ENCODE results near the gene ETV6. TPM values are rescaled to one million over a fixed set of nuclear protein-coding genes. Genes with fewer than 3 reads are reported as not detected.

ETV6 gene
- total RNA-seq, 1 donor from 2014 or later = 11.9 TPM

DNA sequence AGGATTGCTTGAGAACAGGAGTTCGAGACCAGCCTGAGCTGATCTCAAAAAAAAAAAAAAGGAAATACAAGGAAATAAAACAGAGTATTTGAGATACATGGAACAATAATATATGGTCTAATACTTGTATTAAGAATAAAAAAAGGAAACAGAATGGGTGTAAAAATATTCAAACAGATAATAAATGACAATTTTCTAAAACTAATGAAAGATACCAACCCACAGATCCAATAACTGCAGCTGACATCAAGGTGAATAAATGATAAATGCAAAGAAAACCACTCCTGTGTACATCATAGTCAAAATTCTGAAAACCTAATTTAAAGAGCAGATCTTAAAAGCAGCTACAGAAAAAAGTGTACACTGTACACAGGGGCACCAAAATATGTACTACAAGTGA lies 4.1 kb upstream of the ETV6 start:
- DNase-seq = no peak

DNA sequence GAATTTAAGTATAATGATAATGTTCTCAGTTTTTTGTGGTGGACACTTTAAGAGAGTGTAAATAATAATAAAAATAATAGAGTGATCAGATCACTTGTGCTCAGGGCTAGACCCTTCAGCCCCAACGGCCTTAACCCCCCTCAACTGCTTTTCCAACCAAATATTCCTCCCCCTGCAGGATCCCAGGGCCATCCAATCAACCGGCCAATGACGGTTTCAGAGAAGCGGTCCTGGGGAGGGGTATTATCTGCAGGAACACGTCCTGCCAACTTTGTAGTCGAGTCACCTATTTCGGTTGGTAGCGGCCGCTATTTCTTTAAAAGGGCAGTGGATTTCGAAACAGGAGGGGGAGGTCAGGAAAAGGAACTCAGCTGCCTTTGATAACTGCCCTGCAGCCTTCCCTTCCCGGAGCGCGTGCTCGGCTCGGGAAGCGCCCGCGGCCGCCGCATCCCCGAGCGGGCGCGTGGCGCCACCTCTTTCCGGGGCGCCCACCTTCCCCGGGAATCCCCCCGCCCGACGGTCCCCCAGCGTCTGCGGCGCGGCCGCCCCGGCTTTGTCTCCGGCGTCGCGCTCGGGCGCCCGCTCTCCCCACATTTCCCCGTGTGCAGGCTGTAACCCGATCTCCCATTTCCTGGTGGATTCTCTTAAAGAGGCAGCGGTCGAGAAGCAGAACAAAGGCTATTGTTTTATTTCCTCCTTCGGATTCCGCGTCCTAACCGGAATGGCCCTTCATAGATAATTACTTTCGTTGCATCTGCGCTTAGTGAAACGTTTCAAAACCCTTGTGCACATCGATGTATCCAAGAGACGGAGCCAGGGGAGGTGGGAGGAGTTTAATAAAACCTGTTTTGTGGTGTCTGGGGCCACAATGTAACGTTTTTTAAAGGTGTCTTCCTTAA lies 711 bp upstream of the ETV6 start:
- peak; percentile 91 for DNase-seq

DNA sequence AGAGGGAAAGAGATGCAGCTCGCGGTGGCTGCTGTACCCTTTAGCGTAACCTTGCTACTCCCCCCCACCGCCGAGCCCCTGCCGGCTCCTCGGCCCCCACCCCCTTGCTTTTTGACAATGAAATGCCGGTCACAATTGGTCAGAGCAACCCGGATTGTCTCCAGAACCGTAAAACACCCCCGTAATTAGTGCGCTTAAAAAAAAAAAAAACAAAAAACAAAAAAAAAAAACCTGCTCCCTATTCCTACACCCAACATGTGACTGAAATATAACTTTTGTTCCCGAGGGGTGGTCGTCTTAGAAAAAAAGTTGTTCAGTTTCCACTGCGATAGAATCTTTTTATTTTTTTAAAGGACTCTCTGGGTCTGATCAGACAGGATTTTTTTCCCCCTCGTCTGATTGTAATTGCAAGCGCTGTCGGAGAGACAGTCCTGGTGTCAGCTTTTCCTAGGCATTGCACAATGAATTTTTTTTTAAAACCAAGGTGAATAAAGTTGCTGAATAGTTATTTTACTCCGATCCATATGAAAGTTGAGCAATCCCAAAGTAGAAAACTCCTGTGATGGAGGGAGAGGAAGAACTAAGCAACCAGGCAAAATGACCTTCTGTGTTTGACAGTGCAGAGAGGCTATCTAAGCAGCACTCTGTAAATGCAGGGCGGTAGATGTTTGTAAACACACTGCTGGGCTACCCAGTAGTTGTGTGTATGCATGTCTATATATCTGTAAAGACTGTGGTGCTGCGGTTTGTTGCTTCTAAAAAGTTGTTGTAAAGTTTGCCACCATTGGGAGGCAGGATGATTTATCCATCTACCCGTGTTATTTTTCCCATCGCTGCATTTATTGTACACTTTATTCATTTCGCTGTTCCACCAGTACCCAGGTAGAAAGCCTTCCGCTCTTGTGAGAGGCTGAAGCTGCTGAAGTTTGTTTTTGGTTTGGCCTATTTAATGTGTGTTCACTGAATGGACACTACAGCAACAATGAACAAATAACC lies 1.1 kb downstream of the ETV6 start:
- peak; percentile 61 for DNase-seq

DNA sequence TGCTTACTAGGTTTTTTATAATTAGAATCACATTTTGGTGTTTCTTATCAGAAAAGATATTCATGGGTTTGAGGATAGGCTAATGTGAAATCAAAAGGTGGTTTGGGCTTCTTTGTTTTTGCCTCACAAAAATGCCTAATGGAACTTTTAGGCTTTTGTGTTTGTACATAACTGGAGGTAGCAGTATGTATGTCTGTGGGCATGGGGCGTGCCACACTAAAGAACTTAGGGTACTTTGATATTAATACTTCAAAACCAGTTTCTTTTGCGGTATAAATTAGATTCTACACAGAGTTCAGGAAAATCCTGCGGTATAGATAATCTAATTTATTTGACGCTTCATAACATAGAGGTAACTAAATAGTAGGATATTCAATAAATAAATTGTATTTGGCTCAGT lies 1.9 kb downstream of the ETV6 start:
- DNase-seq = no peak

DNA sequence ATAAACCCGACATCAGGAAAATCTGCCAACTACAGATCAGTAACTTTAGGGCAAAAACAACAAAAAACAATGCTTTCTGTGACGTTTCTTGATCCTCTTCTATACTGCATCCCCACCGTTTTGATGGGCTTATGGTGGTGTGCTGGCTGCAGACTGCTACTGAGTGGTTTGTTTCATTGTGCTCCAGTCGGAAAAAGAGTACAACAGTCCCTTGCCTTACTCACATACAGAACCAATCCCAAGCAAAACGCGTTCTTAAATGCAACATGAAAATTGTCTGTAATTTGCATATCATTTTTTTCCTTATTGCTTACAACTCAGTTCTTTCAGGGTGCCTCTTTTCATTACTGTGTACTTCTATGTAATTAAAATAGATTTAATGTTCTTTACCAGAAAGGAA lies 2.3 kb downstream of the ETV6 start:
- no peak for DNase-seq

DNA sequence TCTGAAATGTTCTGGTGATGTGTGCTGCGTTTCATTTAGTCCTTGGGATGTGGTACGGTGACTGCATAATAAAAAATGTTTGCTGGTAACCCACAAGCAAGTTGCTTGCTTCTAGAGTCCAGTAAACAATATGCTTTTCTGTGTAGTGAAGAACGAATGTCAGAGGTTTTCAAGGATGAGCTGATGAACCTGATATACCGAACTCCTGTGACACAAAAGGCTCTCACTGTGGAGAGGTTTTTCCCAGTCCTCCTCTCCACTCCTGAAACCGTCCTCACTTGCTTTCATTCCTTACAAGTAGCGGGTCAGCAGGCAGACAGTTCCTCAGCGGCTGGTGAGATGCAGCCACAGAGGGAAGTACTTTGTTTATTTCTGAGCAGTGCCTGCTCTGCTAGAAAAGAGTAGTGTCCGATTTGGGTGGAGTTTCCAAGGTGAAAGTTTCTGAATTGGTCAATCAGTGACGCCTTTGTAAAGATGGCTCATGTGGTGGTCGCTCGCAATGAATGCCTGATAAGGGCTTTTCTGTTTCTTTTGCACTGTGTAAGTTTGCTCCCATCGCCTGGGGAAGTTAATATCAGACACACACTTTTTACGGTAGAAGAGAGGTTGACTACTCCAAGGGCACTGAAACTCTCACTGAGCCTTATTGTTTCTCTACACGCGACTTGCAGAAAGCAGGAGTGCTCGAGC lies 3.0 kb downstream of the ETV6 start:
- DNase-seq = no peak

DNA sequence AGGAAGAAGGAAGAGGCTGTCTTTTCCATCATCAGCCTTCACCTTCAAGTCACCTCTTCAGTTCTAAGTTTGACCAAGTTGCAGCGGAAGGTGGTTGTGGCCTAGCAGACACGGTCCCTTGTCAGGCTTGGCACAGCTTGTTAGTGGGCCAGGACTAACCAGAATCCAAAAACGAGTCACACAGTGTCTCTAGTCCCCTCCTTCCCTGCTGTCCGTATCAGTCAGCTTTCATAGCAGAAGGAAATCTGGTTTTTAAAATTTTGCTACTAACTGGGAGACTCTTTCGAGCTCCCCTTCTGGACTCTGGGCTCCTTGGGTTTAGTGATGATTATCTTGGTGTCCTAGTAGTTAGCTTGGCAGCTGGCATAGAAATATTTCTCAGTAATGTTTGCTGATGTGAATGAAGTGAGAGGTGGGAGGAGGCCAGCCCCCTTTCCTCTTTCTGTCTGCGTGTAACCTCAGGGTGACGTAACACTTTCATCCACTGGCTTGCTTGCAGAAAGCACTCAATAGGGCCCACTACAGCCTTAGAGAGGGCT lies 3.8 kb downstream of the ETV6 start:
- DNase-seq = no peak

DNA sequence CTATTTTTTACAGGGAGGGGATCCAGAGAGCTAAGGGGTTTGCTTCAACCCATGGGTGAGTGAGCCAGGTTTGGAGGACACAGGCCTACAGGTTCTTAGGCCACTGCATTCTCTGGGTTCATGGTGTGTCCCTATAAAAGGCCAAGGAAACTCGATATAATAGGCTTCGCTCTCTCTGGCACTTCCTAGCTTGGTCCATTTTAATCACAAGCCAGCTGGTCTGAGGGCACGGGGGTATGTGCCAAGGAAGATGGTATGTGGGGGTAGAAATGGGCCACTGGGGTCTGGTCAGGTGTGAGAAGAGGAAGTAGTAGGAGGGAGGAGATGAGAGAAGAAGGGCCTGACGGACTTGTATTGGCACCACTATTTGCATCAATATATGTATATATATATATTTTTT lies 4.9 kb downstream of the ETV6 start:
- no peak for DNase-seq

DNA sequence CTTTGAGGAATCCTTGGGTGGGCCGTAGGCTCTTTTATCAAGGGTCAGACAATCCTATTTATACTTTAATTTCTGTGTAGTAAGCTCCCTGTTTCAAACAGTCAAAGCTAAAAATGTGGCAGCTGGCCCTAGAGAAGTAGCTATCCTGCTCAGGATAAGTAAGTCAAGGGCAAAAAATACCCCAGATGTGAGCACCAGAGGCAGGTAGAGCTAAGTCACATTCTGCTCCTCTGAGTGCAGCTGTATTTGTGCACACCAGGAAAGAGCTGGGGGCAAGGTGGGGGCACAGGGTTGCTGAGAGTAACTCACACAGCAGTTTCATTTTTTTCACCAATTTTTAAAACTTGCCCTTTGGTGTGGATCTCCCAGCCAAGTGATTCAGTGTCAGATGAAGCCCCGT lies 5.3 kb downstream of the ETV6 start:
- no peak for DNase-seq

DNA sequence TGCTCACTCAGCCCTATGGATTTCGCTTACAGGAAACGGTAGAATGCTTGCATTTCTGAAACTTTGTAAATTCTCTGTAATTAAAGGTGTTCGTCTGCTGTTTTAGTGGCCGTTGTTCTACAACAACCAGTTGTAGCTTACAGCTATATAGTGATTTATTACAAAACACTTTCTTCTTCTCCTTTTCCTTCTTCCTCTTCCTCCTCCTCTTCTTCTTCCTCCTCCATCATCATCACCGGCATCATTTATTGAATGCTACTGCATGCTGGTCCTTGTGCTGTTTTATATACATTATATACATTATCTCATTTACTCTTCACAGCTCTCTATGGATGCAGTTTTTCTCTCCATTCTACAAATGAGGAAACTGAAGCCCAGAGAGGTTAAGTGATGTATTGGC lies 6.4 kb downstream of the ETV6 start:
- no peak for DNase-seq

DNA sequence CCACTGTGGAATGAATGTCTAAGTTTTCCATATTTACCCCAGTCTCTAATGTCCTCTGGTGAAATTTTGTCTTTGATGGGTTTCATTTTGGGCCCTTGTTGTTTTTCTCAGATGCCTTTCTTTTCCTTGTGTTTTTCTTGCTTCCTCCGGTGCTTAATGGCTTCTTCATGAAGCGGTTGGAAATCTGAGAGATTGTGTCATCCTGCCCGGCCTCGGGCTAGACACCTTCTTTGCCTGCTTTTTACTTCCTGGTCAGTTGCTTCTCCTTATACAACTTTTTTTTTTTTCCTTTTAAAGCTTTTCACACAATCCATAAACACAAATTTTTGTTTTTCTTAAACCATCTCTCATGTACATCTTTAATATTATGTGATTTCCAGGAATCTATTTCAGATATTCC lies 7.1 kb downstream of the ETV6 start:
- DNase-seq = no peak

DNA sequence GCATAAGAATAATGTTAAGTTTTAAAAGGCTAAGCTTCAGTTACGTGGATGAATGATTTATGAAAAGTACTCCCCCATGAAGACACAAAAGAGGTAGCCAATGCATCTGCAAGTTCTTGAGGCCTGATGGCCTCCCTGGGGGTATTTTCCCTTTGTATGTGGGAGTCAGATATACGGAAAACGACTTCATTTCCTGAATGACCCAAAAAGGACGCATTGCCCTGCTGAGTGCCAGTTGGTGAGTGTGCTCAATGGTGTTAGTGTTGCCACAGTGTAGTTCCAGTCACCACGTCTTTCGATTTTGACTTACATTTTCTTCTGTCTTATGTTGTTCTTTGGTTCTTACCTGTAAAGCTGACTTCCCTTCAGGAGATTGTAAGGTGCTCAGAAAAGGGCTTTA lies 8.0 kb downstream of the ETV6 start:
- no peak for DNase-seq

DNA sequence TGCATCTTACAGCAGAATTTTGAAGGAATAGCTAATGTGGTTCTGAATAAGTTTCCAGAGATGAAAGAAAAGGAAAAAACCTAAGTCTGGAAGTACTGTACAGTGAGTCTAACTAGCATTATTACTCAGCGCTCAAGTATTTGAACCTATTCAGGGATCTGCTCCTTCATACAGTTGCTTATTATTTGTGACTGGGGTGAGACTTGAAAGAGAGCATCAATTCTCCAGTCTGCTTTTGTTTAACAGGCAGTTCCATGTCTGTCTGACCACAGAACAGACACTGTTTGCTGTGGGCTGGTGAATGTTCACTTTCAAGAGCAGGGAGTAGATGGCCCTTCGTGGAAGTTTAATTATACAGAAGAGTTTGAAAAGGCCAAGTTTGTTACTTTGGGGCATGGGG lies 9.3 kb downstream of the ETV6 start:
- DNase-seq = no peak

DNA sequence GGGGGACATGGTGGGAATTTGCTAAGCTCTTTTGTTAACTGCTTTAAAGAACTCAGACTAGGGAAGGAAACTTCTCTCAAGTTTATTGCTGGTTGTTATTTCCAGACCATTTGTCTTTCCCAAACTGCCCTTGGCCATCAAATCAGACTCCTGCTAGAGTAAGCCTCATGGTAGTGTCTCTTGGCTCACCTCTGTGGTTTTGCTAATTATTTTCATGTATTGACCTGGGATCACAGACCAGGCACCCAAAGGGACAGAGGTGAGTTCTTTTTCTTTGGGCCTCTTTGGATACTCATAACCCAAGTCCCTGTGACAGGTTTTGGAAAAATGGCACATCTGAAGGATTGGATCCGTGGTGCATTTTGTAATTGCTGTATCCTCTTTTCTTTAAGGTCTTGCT lies 11.2 kb downstream of the ETV6 start:
- no peak for DNase-seq

DNA sequence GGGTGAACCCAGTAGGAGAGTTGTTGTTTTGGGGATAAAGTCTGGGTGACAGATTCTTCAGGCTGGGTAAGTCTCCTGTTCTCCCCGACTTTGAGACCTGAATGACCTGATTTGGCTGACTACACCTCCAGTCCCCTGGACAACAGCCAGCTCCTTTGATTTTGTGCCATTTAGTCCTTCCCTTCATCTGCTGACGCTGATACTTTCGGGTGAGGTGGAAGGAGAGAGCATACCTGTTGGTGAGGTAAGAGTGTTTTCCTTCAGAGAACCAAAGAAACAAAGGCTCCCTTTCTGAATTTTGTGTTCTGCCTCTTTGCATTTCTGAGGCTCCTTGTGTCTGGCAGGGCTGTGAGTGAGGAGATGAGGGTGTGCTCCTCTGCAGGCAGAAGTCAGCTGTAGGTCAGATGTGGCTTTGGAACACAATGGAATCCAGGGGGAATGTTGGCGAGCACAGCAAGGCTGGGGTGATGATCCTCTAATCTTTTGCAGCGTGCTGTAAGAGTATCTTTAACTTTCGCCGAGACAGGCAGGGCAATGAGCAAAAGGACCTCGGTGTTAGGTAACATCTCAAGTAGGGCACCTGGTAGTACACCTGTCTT lies 12.1 kb downstream of the ETV6 start:
- DNase-seq = peak; percentile 58

DNA sequence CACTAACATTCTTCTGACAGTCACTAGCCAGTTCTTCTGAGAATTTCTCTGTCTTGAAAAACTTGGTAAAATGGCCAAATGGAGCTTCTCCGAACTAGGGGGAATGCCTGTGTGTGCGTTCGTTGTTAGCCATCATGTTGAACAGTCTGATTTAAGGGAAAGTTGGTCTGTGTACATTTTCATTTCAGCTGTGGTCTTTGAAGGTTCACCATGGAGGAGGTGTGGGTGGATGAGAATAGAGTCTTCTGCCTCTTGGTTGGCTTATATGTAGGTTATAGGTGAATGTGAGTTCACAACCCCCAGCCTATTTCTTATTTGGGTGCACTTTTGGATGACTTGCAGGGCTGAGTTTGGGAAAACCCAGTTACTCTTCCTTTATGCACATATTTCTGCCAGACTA lies 12.9 kb downstream of the ETV6 start:
- DNase-seq = no peak

DNA sequence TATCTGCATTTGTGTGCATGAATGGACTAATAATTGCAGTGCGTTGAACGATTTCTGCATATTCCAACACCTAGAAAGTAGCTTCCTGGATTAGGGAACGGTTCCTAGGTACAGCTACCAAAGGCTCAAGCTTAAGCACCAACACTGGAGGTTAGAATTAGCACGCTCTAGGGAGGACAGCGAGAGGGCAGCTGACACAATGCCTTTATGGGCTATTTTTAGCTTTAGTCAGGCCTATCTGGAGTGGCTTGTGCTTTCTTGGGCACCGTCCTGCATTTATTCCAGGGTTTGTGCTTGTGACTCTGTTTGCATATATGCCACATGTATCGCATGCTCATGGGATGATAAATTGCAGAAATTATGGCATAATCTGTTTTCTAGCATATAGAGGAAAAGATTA lies 13.7 kb downstream of the ETV6 start:
- DNase-seq = peak; percentile 56

DNA sequence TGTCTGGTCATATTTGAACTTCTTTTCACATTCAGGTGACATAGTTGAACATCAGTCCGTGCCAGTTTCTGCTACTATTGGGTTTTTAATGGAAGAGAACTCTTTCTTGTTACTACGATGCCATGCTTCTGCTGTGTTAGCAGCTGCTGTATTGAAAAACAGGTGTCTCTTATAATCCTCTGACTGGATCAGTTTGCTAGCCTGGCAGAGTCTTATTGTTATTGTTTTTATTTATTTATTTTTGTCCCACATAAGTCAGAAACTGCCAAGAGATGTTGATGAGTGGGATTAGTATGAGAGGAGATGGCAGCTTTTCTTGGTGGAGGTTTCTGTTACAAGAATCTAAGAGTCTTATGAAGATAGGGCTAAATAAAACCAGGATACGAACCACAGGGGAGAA lies 14.6 kb downstream of the ETV6 start:
- DNase-seq = no peak

DNA sequence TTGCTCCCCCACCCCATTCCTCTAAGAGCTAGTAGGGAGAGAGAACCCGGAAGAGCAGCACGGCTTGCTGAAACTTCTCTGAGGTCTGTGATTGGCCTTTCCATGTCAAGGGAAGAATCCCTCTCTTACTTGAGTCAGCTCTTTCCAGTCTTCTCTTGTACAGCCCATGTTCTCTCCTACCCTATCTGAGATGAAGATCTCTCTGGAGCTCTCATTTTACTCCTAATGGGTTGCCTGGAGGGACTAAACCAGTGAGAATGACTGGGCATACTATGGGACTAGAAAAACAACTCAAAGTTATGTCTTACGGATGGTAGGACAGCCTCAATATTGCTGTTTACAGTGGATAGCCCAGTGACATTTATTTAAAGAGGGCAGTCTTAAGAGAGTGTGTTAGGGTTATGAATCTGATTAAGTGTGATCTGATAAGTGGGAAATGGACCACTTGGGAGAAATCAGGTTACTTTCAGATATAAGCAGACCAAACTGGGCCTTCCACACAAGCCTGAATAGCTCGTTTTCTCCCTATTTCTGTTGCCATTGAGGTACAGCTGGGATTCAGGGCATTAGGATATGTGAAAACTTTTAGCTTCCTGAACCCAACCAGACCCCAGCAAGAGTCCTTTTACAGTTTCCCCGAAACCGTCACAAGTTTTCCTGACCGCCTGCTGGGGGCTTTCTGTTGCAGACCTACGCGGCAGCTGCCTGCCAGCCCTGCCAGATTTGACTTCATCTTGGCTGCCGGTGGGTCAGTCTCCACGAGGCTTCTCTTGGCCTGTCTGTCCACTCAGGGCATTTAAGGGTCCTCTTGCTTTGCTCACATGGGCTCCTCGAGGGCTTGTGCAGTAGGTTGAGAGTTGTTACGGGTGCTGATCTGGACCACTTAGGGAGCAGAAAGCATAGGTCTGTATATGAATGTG lies 16.9 kb downstream of the ETV6 start:
- DNase-seq = no peak

DNA sequence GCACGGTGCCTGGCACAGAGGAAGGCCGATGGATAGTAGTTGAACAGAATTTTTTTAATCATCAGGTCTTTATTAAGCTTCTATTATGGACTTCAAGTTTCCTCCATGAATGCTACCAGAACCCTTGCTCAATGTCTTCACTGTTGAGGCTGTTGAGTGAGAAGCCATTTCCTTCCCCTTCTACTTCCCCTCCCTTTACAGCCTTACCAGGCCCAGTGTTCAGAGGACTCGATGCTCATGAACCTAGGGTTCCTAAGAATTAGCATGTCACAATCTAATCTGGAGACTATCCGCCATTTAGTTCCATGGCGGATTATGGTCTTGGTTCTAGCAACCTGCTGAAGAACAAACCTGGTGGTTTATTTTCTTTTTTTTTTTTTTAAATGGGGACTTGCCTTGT lies 17.7 kb downstream of the ETV6 start:
- no peak for DNase-seq

DNA sequence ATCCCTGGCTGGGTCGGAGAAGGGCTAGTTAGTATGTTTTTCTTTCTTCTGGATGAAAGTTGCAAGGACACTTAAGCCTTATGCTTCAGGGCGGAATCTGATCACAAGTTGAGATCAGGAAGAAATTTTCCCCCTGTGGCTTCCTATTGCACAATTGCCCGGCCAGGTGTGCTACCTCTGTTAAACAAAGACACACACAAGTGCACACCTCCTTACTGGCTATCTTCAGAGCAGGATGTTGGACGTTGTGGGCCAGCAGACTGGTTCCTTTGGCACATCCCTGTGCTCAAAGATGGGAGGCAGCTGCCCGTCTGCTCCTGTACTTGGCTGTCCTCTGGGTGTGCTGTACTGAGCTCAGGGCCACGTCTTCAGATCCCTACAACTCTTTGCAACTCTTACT lies 19.1 kb downstream of the ETV6 start:
- no peak for DNase-seq
